Transverse colon (tissue), 4 donors: Measurements from ENCODE around the gene CIB1. TPM values are rescaled to one million over a fixed set of nuclear protein-coding genes. Genes with fewer than 3 reads are reported as not detected.

Experiments
- DNase-seq: peaks from one replicate; pipeline ENCODE4 v3.0.0-alpha.2; 2019
- H3K27ac ChIP-seq, 4 donors: fragments of 200-600 bp; sonication (generic); 2 replicates each; pipeline ENCODE4 v1.5.1; 2016 to 2018; ENCODE audit warnings: inconsistent platforms in 4 of 4
- H3K27me3 ChIP-seq: fragments of 200-600 bp; sonication (generic); 2 replicates; pipeline ENCODE4 v1.5.1; 2017; ENCODE audit warnings: inconsistent platforms
- H3K36me3 ChIP-seq, 4 donors: fragments of 200-600 bp; sonication (generic); 2 replicates each; pipeline ENCODE4 v1.5.1; 2017 to 2019; ENCODE audit warnings: inconsistent platforms in 4 of 4
- H3K4me1 ChIP-seq, 4 donors: fragments of 200-600 bp; sonication (generic); 2 replicates each; pipeline ENCODE4 v1.5.1; 2017 to 2020; ENCODE audit warnings: inconsistent platforms in 4 of 4
- H3K4me3 ChIP-seq, 4 donors: fragments of 200-600 bp; sonication (generic); 1 replicate in 1 of 4; 2 replicates in 3 of 4; pipeline versions ENCODE4 v1.5.1 to v1.6.1; 2017 to 2019; ENCODE audit warnings: inconsistent platforms in 4 of 4
- H3K9me3 ChIP-seq, 2 donors: fragments of 200-600 bp; sonication (generic); 2 replicates each; pipeline ENCODE4 v1.5.1; 2017 to 2019; ENCODE audit warnings: inconsistent platforms in 2 of 2
- CTCF ChIP-seq, 5 experiments: fragments of 200-600 bp in 3 of 5; fragments of 450-650 bp in 2 of 5; sonication (generic) in 3 of 5; IDR thresholded peaks; 1 replicate in 2 of 5; 2 replicates in 3 of 5; pipeline ENCODE4 v1.5.1; 2016 to 2017; ENCODE audit warnings: antibody characterized with exemption in 5 of 5, inconsistent platforms in 3 of 5, mild to moderate bottlenecking in 2 of 5, moderate library complexity in 1 of 5
- EP300 ChIP-seq: sonication (generic); formaldehyde crosslinking; IDR thresholded peaks from one replicate; pipeline ENCODE4 v1.6.1; 2017; ENCODE audit warnings: antibody characterized with exemption, low read depth
- POLR2A ChIP-seq: fragments of 450-650 bp; IDR thresholded peaks from one replicate; pipeline ENCODE4 v1.6.1; 2016; ENCODE audit warnings: antibody characterized with exemption, mild to moderate bottlenecking, moderate library complexity
- POLR2AphosphoS5 ChIP-seq, 3 donors: sonication (generic); formaldehyde crosslinking; IDR thresholded peaks; one replicate each; pipeline ENCODE4 v1.6.1; 2016; ENCODE audit warnings: antibody characterized with exemption in 3 of 3
- WGBS, 2 donors: methylation state at CpG; one replicate each; pipeline ENCODE4 v1.1.5; 2018; ENCODE audit warnings: low coverage in 1 of 2; 5-methylcytosine and 5-hydroxymethylcytosine counted together
- in situ Hi-C, 4 donors: fragments of 200-750 bp; cut with MboI; loops; one replicate each; pipeline versions ENCODE4 v1.15.0 to v1.15.1; 2017; ENCODE audit warnings: low sequenced_read_pairs in 3 of 4, low pct_ligation_motif_present in 1 of 4, low pct_unique_long_range_greater_than_20kb in 1 of 4
- intact Hi-C: fragments of 100-400 bp; cut with DNase I; formaldehyde crosslinking; loops from one replicate; pipeline ENCODE4 v1.15.1; 2023; ENCODE audit warnings: low total_unique reads
- total RNA-seq, 4 donors: library from RNA; depleted of rRNA; stranded (reverse); fragments of >200 nt; gene quantifications; one replicate each; pipeline ENCODE4 v1.1.0, GENCODE V29; 2016

CIB1 gene
- total RNA-seq, 4 donors from 2014 or later: 38.4 to 156 (median 131) TPM

DNA sequence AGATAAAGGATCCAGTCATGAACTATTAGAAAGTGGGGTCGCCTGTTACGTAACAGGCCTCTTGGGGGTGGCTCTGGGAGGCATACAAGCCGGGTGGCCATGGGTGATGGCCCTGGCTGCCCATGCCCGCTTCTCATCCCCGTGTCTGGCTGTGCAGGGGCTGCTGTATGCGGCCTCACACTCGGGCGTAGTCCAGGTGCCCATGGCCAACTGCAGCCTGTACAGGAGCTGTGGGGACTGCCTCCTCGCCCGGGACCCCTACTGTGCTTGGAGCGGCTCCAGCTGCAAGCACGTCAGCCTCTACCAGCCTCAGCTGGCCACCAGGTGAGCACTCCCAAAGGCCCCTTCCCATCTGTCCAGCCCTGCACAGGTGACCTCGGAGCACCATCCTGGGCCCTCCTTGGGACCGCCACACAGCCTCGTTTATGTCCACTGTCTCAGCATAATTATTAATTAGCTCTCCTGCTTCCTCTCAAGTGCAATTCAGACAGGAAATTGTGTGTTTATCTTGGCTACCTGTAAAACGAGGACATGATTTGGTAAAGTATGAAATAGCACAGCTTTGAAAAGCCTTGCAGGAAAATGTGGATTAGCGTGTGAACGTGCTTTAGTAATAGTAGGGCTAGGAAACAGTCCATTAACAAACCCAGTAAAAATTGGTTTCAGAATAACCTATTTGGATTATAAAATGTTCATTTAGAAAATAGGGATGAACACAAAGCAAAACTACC lies 8.1 kb downstream of the CIB1 start:
- TF ChIP-seq CTCF (IDR thresholded peaks at IDR 0.05): no peak
- TF ChIP-seq EP300: no peak
- TF ChIP-seq POLR2AphosphoS5 (IDR thresholded peaks at IDR 0.05): no peak
- TF ChIP-seq POLR2A: no peak
- 68 to 89% methylated on average over 3 to 15 of the region's 18 CpGs for WGBS, 2 donors
- Histone ChIP-seq H3K9me3 (no peaks in the 10 kb centered on the region), H3K4me1 (peaks cover 11 to 24% (median 17%) of the 10 kb centered on the region in 4 donors), H3K27ac (no peak overlapping the region), H3K27me3 (no peaks in the 10 kb centered on the region), H3K36me3 (peaks cover 0 to 62% (median 13%) of the 10 kb centered on the region in 4 donors), H3K4me3 (no peak overlapping the region)
- intact Hi-C loops: loop anchor here (10.0 kb wide), 1 partner anchor 471 kb away; the partner anchor contains the start of gene MESP1
- in situ Hi-C loops: no loop called here
- DNase-seq: no peak

- H3K27ac ChIP-seq: no peak overlapping the region
- no peaks in the 10 kb centered on the region for H3K27me3 ChIP-seq
- no peak overlapping the region for H3K4me3 ChIP-seq
- 84% methylated on average over 17 of the region's 17 CpGs; no CpG with 5 or more reads in 1 of the 2 donors for WGBS, 2 donors
- TF ChIP-seq EP300 (no peak), POLR2A (no peak), CTCF (IDR thresholded peaks at IDR 0.05) (no peak), POLR2AphosphoS5 (IDR thresholded peaks at IDR 0.05) (no peak)
- peaks cover 7 to 17% (median 11%) of the 10 kb centered on the region in 4 donors for H3K4me1 ChIP-seq
- H3K36me3 ChIP-seq: peaks cover 0 to 62% (median 12%) of the 10 kb centered on the region in 4 donors
- intact Hi-C loops: loop anchor here (10.0 kb wide), 1 partner anchor 470 kb away; the partner anchor contains the start of gene MESP1
- no peak for DNase-seq
- H3K9me3 ChIP-seq: no peaks in the 10 kb centered on the region
- in situ Hi-C loops: no loop called here
Measured at GRCh38 chr15:90225047-90225446, 8.7 kb downstream of the CIB1 start.

- H3K4me1 ChIP-seq: peaks cover 3 to 14% (median 6%) of the 10 kb centered on the region in 4 donors
- 94% methylated on average over 21 of the region's 22 CpGs; no CpG with 5 or more reads in 1 of the 2 donors for WGBS, 2 donors
- intact Hi-C loops (loop anchor here (10.0 kb wide), 1 partner anchor 469 kb away; the partner anchor contains the start of gene MESP1), in situ Hi-C loops (loop anchor here in 1 of 4 donors (5.0 kb wide), 1 partner anchor 71 kb away; no protein-coding TSS in a partner anchor)
- TF ChIP-seq POLR2AphosphoS5 (IDR thresholded peaks at IDR 0.05) (no peak), CTCF (IDR thresholded peaks at IDR 0.05) (no peak), EP300 (no peak), POLR2A (no peak)
- DNase-seq: no peak
- H3K27ac ChIP-seq: no peak overlapping the region
- H3K27me3 ChIP-seq: no peaks in the 10 kb centered on the region
- H3K4me3 ChIP-seq: no peak overlapping the region
- H3K9me3 ChIP-seq: no peaks in the 10 kb centered on the region
- H3K36me3 ChIP-seq: peaks cover 0 to 57% (median 12%) of the 10 kb centered on the region in 4 donors
Measured at GRCh38 chr15:90223441-90224165, 10.1 kb downstream of the CIB1 start.

DNA sequence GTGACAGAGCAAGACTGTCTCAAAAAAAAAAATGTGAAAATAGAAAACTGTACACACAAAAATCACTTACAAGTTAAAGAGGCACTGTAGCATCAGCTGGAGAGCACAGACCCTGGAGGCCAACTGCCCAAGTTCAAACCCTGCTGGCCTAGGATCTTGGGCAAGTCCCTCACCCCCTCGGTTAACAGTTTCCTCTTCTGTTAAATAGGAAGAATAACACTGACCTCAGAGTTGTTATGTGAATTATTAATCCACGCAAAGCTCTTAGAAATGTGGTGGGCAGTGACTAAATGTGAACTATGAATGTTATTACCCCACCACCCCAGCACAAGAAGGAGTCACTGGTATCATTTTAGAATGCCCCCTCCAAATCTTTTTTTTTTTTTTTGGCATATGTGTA lies 11.2 kb downstream of the CIB1 start:
- no peak overlapping the region for H3K4me3 ChIP-seq
- in situ Hi-C loops (loop anchor here in 1 of 4 donors (5.0 kb wide), 1 partner anchor 70 kb away; no protein-coding TSS in a partner anchor), intact Hi-C loops (loop anchor here (10.0 kb wide), 1 partner anchor 468 kb away; the partner anchor contains the start of gene MESP1)
- H3K4me1 ChIP-seq: peaks cover 3 to 14% (median 6%) of the 10 kb centered on the region in 4 donors
- no peaks in the 10 kb centered on the region for H3K9me3 ChIP-seq
- H3K27ac ChIP-seq: no peak overlapping the region
- 65 to 74% methylated on average over 2 of the region's 2 CpGs for WGBS, 2 donors
- TF ChIP-seq POLR2AphosphoS5 (IDR thresholded peaks at IDR 0.05) (no peak), POLR2A (no peak), EP300 (no peak), CTCF (IDR thresholded peaks at IDR 0.05) (no peak)
- H3K36me3 ChIP-seq: peaks cover 0 to 46% (median 13%) of the 10 kb centered on the region in 4 donors
- no peak for DNase-seq
- H3K27me3 ChIP-seq: no peaks in the 10 kb centered on the region
